ENCODE results near the gene UBALD1. TPM values are rescaled to one million over a fixed set of nuclear protein-coding genes. Genes with fewer than 3 reads are reported as not detected.
A peak's percentile ranks its signal among the peaks of the same experiment; 100 is the strongest.

UBALD1 gene
- total RNA-seq, 2 experiments from 2014 or later = 20.2 to 27.7 TPM

DNA sequence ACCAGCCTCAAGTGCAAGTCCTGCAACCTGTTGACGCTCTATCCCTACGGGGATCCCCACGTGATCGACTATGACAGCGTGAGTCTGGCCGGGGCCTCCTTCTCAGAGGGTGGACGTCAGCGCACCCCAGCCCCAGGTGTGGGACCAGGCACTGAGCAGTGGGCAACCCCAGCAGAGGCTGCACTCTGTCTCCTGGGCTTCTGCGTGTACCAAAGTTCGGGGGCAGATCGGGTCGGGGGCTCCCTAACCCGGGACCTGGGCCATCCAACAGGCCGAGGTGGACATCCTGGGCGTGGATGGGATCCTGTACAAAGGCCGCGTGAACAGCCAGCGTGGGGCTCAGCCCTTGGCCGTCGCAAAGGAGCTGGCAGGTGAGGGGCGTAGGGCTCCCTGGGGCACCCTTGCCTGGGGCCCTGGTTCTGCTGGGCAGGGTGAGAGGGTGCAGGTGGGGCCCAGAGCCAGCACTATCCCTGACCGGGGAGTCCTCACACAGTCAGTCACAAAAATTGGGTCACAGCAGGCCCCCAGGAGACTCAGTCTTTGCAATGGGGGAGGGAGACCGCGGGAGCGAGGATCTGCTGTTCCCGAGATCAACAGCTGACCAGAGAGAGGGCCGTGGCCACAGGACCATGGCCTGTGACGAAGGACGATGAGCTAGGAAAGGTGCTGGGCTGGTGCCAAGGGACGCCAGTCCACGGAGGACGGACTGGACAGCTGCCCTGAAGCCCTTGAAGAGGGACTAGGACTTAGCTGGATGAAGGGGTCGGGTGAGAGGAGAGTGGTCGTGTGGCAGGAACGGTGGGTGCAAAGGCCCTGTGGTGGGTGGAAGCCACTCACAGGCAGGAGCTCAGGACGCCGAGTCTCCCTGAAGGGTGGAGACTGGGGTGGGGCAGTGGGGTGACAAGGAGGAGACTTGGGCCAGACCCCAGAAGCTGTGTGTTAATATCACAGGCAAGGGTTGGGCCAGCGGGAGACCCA is 20.0 kb downstream of the UBALD1 start:
- ATAC-seq (no peak), DNase-seq (no peak)
- no peak overlapping the region for H3K27ac Mint-ChIP-seq
- no peaks in the 10 kb centered on the region for H3K9me3 Mint-ChIP-seq (ENCODE audit: low read depth)
- CTCF ChIA-PET = interaction anchor here (0.6 to 1.9 kb wide), 2 partner anchors 10 to 28 kb away, joined by 3 to 7 read pairs; no protein-coding TSS in a partner anchor
- H3K4me3 Mint-ChIP-seq = no peak overlapping the region
- no peaks in the 10 kb centered on the region for H3K27me3 Mint-ChIP-seq
- H3K36me3 Mint-ChIP-seq = no peaks in the 10 kb centered on the region
- no peaks in the 10 kb centered on the region for H3K4me1 Mint-ChIP-seq

DNA sequence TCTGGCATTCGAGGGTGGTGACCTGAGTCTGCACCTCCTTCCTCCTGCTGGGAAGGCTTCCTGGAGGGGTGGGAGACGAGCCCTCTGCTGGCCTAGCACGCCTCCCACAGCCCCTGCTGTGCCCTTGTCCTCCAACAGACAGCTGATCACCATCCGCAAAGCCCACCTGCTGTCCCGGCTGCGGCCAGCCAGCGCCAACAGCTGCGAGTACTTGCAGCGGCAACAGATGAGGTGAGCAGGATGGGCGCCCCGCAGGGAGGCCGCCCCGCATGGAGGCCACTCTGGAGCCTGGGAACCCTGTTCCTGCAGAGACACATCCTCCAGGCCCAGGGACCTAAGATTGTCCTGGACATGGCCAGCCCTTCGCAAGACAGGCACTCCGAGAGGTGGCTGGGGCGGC is 21.6 kb downstream of the UBALD1 start:
- H3K36me3 Mint-ChIP-seq = peaks cover 1% of the 10 kb centered on the region
- no peak overlapping the region for H3K4me3 Mint-ChIP-seq
- no peak for ATAC-seq
- DNase-seq = no peak
- peaks cover 2% of the 10 kb centered on the region for H3K9me3 Mint-ChIP-seq (ENCODE audit: low read depth)
- CTCF ChIA-PET = no interaction called here
- no peak overlapping the region for H3K27ac Mint-ChIP-seq
- H3K27me3 Mint-ChIP-seq = peaks cover 3% of the 10 kb centered on the region
- no peaks in the 10 kb centered on the region for H3K4me1 Mint-ChIP-seq

DNA sequence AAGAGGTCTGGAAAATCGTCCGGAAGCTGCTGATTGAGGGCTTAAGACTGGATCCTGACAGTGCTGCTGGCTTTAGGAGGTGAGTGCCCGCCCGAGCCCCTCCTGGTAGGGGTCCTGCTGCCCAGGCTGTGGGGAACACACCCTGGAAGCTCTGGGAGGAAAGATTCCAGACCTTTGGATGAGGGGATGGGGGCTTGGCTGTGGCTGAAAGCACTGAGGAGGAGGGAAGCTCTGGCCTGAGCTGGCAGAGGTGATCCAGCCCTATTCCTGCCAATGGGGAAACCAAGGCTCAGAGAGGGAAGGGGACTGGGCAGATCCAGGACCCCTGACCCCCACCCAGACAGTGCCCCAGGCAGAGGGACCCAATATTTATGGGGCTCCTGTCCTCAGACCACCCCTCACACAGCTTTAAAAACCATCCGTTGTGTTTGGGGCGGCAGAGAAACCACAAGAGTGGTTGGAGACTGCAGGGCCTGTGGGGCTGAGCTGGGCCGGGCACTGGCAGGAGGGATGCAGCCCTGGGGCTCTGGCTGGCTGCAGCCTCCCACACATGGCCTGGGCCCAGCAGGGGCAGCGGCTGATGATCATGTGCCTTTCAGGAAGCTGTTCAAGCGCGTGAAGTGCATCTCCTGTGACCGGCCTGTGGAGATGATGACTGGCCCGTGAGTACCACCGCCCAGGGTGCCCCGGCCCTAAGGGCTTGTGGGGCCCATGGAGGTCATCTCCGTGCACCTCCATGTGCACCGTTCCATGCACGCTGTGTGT is 22.8 kb downstream of the UBALD1 start:
- Mint-ChIP-seq H3K9me3 (ENCODE audit: low read depth) (peaks cover 3% of the 10 kb centered on the region), H3K27me3 (peaks cover 3% of the 10 kb centered on the region), H3K36me3 (peaks cover 2% of the 10 kb centered on the region), H3K4me1 (no peaks in the 10 kb centered on the region), H3K27ac (no peak overlapping the region), H3K4me3 (no peak overlapping the region)
- ATAC-seq (no peak), DNase-seq (no peak)
- CTCF ChIA-PET = interaction anchor here (0.9 kb wide), 1 partner anchor 11 kb away, joined by 3 read pairs; no protein-coding TSS in a partner anchor

DNA sequence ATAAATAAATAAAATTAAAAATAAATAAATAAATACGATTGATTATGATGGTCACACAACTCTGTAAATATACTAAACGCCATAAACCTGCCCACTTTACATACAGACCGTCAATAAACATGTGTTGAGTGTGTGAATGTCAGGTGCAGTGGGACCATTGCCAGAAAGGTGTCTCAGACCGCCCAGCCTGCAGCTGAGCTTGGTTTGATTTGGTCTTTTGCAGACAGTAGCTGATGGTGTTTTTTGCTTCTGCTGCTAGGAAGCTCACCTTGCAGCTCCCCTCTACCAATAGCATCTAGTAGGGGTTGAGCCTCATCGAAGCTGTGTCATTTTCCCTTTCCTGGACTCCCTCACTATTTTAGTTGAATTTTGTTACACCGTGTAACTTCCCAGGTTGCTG is 23.5 kb downstream of the UBALD1 start:
- no peak for DNase-seq
- Mint-ChIP-seq H3K27ac (no peak overlapping the region), H3K9me3 (ENCODE audit: low read depth) (peaks cover 3% of the 10 kb centered on the region), H3K36me3 (peaks cover 2% of the 10 kb centered on the region), H3K27me3 (peaks cover 7% of the 10 kb centered on the region), H3K4me3 (no peak overlapping the region), H3K4me1 (no peaks in the 10 kb centered on the region)
- ATAC-seq = no peak
- CTCF ChIA-PET = interaction anchor here (0.9 kb wide), 1 partner anchor 10 kb away, joined by 3 read pairs; no protein-coding TSS in a partner anchor

DNA sequence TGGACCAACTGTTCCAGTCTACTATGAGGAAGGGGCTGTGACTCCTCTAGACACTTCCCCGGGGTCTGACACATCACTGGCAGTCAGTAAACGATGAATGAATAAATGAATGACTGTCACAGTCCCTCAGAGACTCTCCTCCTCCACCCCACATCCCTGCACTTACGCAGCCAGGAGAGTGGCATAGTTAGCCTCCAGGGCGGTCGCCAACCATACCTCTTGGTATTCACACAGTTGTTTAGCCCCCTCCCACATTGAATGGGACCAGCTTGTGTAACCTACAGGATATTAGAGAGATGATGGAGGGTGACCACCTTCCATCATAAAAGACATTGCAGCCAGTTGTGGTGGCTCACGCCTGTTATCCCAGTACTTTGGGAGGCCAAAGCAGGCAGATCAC is 25.7 kb downstream of the UBALD1 start:
- Mint-ChIP-seq H3K27me3 (peaks cover 13% of the 10 kb centered on the region), H3K4me3 (no peak overlapping the region), H3K4me1 (peaks cover 3% of the 10 kb centered on the region), H3K36me3 (peaks cover 2% of the 10 kb centered on the region), H3K27ac (no peak overlapping the region), H3K9me3 (ENCODE audit: low read depth) (peaks cover 3% of the 10 kb centered on the region)
- DNase-seq (no peak), ATAC-seq (no peak)
- CTCF ChIA-PET = no interaction called here

DNA sequence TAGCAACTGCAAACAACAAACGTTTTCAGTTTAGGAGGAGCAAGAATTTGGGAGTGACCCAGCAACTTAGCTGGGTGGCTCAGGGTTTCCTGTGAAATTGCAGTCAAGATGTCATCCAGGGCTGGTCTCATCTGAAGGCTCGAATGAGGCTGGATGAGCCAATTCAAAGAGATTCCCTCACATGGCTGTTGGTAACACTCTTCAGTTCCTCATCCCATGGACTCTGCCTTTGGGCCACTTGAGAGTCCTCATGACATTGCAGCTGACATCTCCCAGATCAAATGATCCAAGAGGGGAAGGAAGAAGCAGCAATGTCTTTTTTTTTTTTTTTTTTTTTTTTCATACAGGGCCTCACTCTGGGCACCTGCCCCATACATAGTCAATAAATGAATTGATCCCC is 26.3 kb downstream of the UBALD1 start:
- H3K9me3 Mint-ChIP-seq (ENCODE audit: low read depth) = peaks cover 3% of the 10 kb centered on the region
- peaks cover 13% of the 10 kb centered on the region for H3K27me3 Mint-ChIP-seq
- peaks cover 2% of the 10 kb centered on the region for H3K36me3 Mint-ChIP-seq
- H3K4me1 Mint-ChIP-seq = peaks cover 3% of the 10 kb centered on the region
- no peak for ATAC-seq
- DNase-seq = no peak
- CTCF ChIA-PET = interaction anchor here (1.3 kb wide), 1 partner anchor 83 kb away, joined by 3 read pairs; no protein-coding TSS in a partner anchor
- no peak overlapping the region for H3K27ac Mint-ChIP-seq
- no peak overlapping the region for H3K4me3 Mint-ChIP-seq

DNA sequence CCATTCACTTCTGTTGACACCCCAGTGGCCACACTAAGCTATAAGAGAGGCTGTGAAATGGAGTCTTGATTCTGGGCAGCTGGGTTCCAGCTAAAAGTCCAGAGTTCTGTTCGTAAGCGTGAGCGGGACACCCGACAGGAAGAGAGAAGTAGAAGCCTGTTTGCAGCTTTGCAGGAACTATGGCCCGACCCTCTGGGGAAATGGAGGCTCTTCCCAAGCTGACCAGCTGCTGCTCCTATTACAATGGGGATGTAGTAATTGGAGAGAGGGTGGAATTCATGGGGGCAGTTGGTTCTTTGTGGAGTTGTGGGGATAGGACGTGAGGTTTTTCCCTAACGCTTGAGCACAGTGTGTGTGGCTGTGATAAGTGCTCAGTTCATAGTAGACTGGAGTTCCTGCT is 28.4 kb downstream of the UBALD1 start:
- Mint-ChIP-seq H3K27ac (no peak overlapping the region), H3K4me1 (peaks cover 3% of the 10 kb centered on the region), H3K36me3 (peaks cover 2% of the 10 kb centered on the region), H3K27me3 (peaks cover 13% of the 10 kb centered on the region), H3K9me3 (ENCODE audit: low read depth) (peaks cover 3% of the 10 kb centered on the region), H3K4me3 (no peak overlapping the region)
- ATAC-seq (no peak), DNase-seq (no peak)
- CTCF ChIA-PET = interaction anchor here (0.7 to 2.5 kb wide), 19 partner anchors 9 to 177 kb away, joined by 3 to 31 read pairs (median 4); partner anchors contain the start of gene NMRAL1

DNA sequence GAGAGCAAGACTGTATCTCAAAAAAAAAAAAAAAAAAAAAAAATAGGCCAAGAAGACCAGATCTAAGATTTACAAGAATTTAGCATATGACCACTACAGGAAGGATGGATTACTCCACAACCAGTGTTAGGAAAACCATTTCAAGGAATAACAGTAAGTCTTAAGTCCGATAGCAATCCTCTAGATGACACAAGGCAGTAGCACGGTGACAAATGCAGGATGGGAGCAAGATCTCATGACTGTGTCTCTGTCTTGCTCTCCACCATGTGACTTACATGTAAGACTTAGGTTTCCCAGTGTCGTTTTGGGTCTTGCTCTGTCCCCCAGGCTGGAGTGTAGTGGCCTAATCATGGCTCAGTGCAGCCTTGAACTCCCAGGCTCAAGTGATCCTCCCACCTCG is 30.8 kb downstream of the UBALD1 start:
- no peak for ATAC-seq
- Mint-ChIP-seq H3K9me3 (ENCODE audit: low read depth) (peaks cover 3% of the 10 kb centered on the region), H3K4me3 (no peak overlapping the region), H3K27me3 (peaks cover 13% of the 10 kb centered on the region), H3K36me3 (peaks cover 2% of the 10 kb centered on the region), H3K4me1 (peaks cover 3% of the 10 kb centered on the region), H3K27ac (no peak overlapping the region)
- no peak for DNase-seq
- CTCF ChIA-PET = interaction anchor here (1.4 to 2.3 kb wide), 2 partner anchors 12 to 14 kb away, joined by 4 to 7 read pairs; no protein-coding TSS in a partner anchor

DNA sequence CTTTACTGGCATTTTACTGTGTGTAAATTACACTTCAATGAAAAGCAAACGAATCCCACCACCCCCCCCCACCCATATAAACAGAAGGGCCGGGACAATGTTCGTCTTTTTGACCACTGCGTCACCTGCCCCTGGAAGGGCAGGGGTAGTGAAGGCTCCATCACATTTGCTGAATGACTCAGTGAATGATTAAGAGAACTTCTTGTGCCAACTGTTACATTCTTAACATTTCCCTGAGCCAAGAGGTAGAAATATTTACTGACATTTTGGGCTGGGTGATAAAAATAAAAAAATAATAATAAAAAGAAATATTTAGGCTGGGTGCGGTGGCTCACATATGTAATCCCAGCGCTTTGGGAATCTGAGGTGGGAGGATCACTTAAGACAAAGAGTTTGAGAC is 34.4 kb downstream of the UBALD1 start:
- Mint-ChIP-seq H3K27me3 (no peaks in the 10 kb centered on the region), H3K27ac (no peak overlapping the region), H3K9me3 (ENCODE audit: low read depth) (no peaks in the 10 kb centered on the region), H3K36me3 (no peaks in the 10 kb centered on the region), H3K4me1 (no peaks in the 10 kb centered on the region), H3K4me3 (no peak overlapping the region)
- CTCF ChIA-PET = no interaction called here
- DNase-seq = no peak
- no peak for ATAC-seq

DNA sequence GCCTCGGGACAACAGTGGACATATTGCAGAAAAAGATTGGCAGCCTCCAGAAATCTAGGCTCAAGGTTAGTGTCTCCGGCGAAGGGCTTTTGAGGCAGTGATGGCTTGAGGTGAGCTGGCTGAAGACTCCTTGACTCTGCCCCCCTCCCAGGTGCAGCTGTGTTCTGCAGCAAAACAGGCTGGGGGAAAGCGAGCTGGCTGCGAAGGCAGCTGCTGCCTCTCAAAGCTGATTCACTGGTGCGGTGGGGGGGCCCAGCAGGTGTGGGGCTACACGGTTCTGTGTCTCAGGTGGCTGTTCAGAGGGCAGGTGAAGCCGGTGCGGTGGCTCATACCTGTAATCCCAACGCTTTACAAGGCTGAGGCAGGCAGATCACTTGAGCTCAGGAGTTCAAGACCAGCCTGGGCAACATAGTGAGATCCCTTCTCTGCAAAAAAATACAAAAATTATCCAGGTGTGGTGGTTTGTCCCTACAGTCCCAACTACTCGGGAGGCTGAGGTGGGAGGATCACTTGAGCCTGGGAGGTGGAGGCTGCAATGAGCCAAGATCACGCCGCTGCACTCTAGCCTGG is 35.6 kb downstream of the UBALD1 start:
- H3K27me3 Mint-ChIP-seq = no peaks in the 10 kb centered on the region
- no peak for ATAC-seq

DNA sequence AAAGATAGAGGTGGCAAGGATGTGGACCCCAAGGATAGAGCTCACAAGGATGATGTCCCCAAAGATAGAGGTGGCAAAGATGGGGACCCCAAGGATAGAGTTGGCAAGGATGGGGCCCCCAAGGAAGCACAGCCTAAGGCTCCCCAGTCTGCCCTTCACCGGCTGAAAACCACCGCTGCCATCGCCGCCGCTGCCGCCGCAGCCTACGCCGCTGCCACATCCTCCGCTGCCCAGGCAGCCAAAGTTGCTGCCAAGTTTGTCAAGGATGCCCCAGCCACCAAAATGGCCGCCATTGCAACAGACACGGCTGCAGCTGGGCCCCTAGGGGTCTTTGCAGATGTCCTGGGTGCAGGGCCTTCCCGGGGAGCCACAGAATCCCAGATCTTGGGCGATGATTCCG is 38.7 kb downstream of the UBALD1 start:
- CTCF ChIA-PET = interaction anchor here (1.2 to 2.3 kb wide), 4 partner anchors 10 to 52 kb away, joined by 3 to 11 read pairs (median 4); no protein-coding TSS in a partner anchor
- no peaks in the 10 kb centered on the region for H3K36me3 Mint-ChIP-seq
- DNase-seq = no peak
- peaks cover 10% of the 10 kb centered on the region for H3K4me1 Mint-ChIP-seq
- no peaks in the 10 kb centered on the region for H3K9me3 Mint-ChIP-seq (ENCODE audit: low read depth)
- no peak overlapping the region for H3K27ac Mint-ChIP-seq
- H3K4me3 Mint-ChIP-seq = no peak overlapping the region
- no peaks in the 10 kb centered on the region for H3K27me3 Mint-ChIP-seq
- ATAC-seq = no peak

More for the DNA sequence above, 35.6 kb downstream of the UBALD1 start:
- CTCF ChIA-PET = interaction anchor here (0.8 kb wide), 1 partner anchor 12 kb away, joined by 3 read pairs; no protein-coding TSS in a partner anchor
- Mint-ChIP-seq H3K36me3 (no peaks in the 10 kb centered on the region), H3K9me3 (ENCODE audit: low read depth) (no peaks in the 10 kb centered on the region), H3K4me1 (peaks cover 10% of the 10 kb centered on the region), H3K27ac (no peak overlapping the region), H3K4me3 (no peak overlapping the region)
- DNase-seq = no peak

DNA sequence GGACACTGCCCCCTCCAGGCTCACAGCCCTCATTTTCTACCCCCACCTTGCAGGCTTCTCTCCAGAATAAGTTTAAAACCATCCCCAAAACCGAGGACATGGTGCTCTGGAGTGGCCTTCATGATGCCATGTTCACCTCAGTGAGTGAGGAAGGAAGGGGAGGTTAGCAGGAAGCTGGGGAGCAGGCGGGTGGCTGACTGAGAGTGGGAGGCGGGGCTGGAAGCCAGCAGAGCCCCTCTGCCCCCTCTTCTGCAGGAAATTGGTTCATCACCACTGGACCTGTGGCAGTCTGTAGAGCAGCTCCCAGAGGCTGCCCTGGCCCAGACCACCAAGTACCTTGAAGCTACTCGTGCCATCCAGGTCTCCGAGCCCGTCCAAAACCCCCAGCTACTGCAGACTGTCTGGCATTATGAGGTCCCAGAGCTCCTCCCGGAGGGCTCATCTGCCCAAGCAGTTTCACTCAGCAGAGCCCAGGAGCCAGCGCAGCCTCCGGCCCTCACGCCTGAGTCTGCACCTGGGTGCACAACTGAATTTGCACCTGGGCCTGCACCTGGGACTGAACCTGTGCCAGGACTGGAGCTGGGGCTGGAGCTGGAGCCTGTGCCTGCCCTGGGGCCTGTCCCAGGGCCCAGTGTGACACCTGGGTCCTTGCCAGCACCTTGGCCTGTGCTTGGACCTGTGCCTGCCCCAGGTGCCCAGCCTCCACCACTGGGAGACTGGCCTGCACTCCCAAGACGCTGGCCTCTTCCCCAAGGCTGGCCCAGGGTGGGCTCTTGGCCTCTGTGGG is 39.6 kb downstream of the UBALD1 start:
- DNase-seq = no peak
- H3K4me3 Mint-ChIP-seq = no peak overlapping the region
- peak; percentile 54 for ATAC-seq
- H3K27ac Mint-ChIP-seq = no peak overlapping the region
- H3K9me3 Mint-ChIP-seq (ENCODE audit: low read depth) = no peaks in the 10 kb centered on the region
- H3K27me3 Mint-ChIP-seq = no peaks in the 10 kb centered on the region
- H3K4me1 Mint-ChIP-seq = peaks cover 11% of the 10 kb centered on the region
- no peaks in the 10 kb centered on the region for H3K36me3 Mint-ChIP-seq
- CTCF ChIA-PET = interaction anchor here (0.6 to 2.3 kb wide), 7 partner anchors 10 to 68 kb away, joined by 3 to 11 read pairs (median 4); no protein-coding TSS in a partner anchor
